Mesendoderm (in vitro differentiated cells): ENCODE data around the gene VWA5B2. TPM values are rescaled to one million over a fixed set of nuclear protein-coding genes. Genes with fewer than 3 reads are reported as not detected.

Source experiments
- DNase-seq: peaks from one replicate; pipeline ENCODE4 v3.0.0; 2013
- H2AK5ac ChIP-seq: 2 replicates; pipeline ENCODE4 v1.6.1; 2013; ENCODE audit warnings: low read length, inconsistent platforms
- H2BK120ac ChIP-seq: 2 replicates; pipeline ENCODE4 v1.6.1; 2013; ENCODE audit warnings: low read depth, mild to moderate bottlenecking, low read length, moderate library complexity, mixed read lengths
- H2BK15ac ChIP-seq: replicated peaks from 2 replicates; pipeline ENCODE4 v1.6.1; 2013; ENCODE audit warnings: low read depth, mild to moderate bottlenecking, moderate library complexity
- H2BK5ac ChIP-seq: 2 replicates; pipeline ENCODE4 v1.6.1; 2013; ENCODE audit warnings: low read length, inconsistent platforms
- H3K18ac ChIP-seq: 2 replicates; pipeline ENCODE4 v1.6.1; 2013; ENCODE audit warnings: mild to moderate bottlenecking, low read length, mixed read lengths
- H3K23ac ChIP-seq: one replicate; pipeline ENCODE4 v1.6.1; 2013; ENCODE audit warnings: low read length
- H3K27ac ChIP-seq: 2 replicates; pipeline ENCODE4 v1.5.1; 2013; ENCODE audit warnings: low read depth, mild to moderate bottlenecking, inconsistent platforms, low read length, moderate library complexity
- H3K27me3 ChIP-seq: 2 replicates; pipeline ENCODE4 v1.6.1; 2013; ENCODE audit warnings: low read length, control low read depth, mild to moderate bottlenecking, inconsistent platforms; ENCODE audit not compliant: insufficient read depth, poor library complexity
- H3K36me3 ChIP-seq: 2 replicates; pipeline ENCODE4 v1.6.1; 2013; ENCODE audit warnings: low read length, inconsistent platforms; ENCODE audit not compliant: control insufficient read depth, insufficient read depth
- H3K4ac ChIP-seq: one replicate; pipeline ENCODE4 v1.6.1; 2013; ENCODE audit warnings: low read depth, mild to moderate bottlenecking, low read length, moderate library complexity
- H3K4me1 ChIP-seq: 2 replicates; pipeline ENCODE4 v1.6.1; 2013; ENCODE audit warnings: low read depth, low read length, inconsistent platforms; ENCODE audit not compliant: control insufficient read depth
- H3K4me2 ChIP-seq: 2 replicates; pipeline ENCODE4 v1.6.1; 2013; ENCODE audit warnings: low read length
- H3K4me3 ChIP-seq: 2 replicates; pipeline ENCODE4 v1.5.1; 2013; ENCODE audit warnings: mild to moderate bottlenecking, low read length
- H3K56ac ChIP-seq: one replicate; pipeline ENCODE4 v1.6.1; 2013; ENCODE audit warnings: low read length
- H3K79me1 ChIP-seq: 2 replicates; pipeline ENCODE4 v1.6.1; 2013; ENCODE audit warnings: low read length, inconsistent platforms
- H3K79me2 ChIP-seq: 2 replicates; pipeline ENCODE4 v1.6.1; 2013; ENCODE audit warnings: mild to moderate bottlenecking, low read length; ENCODE audit not compliant: control insufficient read depth, insufficient read depth
- H3K9ac ChIP-seq: 2 replicates; pipeline ENCODE4 v1.6.1; 2013; ENCODE audit warnings: low read length, inconsistent platforms
- H4K5ac ChIP-seq: one replicate; pipeline ENCODE4 v1.6.1; 2013; ENCODE audit warnings: low read length
- H4K8ac ChIP-seq: one replicate; pipeline ENCODE4 v1.6.1; 2013; ENCODE audit warnings: low read depth, mild to moderate bottlenecking, control low read depth, low read length, moderate library complexity
- WGBS: extraction: QIAGEN DNeasy Blood & Tissue Kit; methylation state at CpG from one replicate; pipeline ENCODE4 v1.1.7; 2013; ENCODE audit warnings: low lambda C conversion rate, missing lambda C conversion rate; ENCODE audit not compliant: insufficient coverage; ENCODE audit errors: extremely low coverage; 5-methylcytosine and 5-hydroxymethylcytosine counted together
- small RNA-seq: library from polyadenylated mRNA; stranded (forward); fragments of <200 nt; extraction: miRNeasy Mini kit (QIAGEN cat#:217004); gene quantifications from one replicate; pipeline ENCODE3, GENCODE V24; 2013; ENCODE audit not compliant: insufficient read depth

The VWA5B2 gene

GRCh38 chr3:184291044-184291737 is 61.8 kb downstream of the VWA5B2 start:
- Histone ChIP-seq H4K8ac (no peak overlapping the region), H3K4me3 (no peak overlapping the region), H3K79me1 (no peaks in the 10 kb centered on the region), H3K79me2 (no peaks in the 10 kb centered on the region), H3K27ac (no peak overlapping the region), H2BK5ac (no peak overlapping the region), H4K5ac (no peak overlapping the region), H2BK120ac (no peak overlapping the region), H3K4ac (no peak overlapping the region), H2AK5ac (no peak overlapping the region), H3K27me3 (no peaks in the 10 kb centered on the region), H3K23ac (no peak overlapping the region), H3K4me2 (no peak overlapping the region), H3K4me1 (no peaks in the 10 kb centered on the region), H3K9ac (no peak overlapping the region), H3K56ac (no peak overlapping the region), H2BK15ac (no peak overlapping the region), H3K18ac (no peak overlapping the region), H3K36me3 (no peaks in the 10 kb centered on the region)
- WGBS, result no CpG with 5 or more reads among the region's 22 CpGs
- DNase-seq, result no peak

Small RNAs within 50 kb of the gene (small RNA-seq; reads per million reads assigned to genes)
- gene MIR1224, result not detected
